Body of pancreas (tissue), 4 donors: ENCODE results near the gene PLA2R1.

Source experiments
- POLR2A ChIP-seq, 3 donors: fragments of 450-650 bp; IDR thresholded peaks; one replicate each; pipeline ENCODE4 v1.6.1; 2016; ENCODE audit warnings: antibody characterized with exemption in 3 of 3, mild to moderate bottlenecking in 2 of 3
- TF ChIP-seq, protein P1 (sequence below), 7 experiments: fragments of 450-650 bp in 4 of 7; fragments of 200-600 bp in 3 of 7; sonication (generic) in 3 of 7; IDR thresholded peaks; one replicate each; pipeline ENCODE4 v1.5.1; 2016 to 2019; ENCODE audit warnings: antibody characterized with exemption in 7 of 7

DNA sequence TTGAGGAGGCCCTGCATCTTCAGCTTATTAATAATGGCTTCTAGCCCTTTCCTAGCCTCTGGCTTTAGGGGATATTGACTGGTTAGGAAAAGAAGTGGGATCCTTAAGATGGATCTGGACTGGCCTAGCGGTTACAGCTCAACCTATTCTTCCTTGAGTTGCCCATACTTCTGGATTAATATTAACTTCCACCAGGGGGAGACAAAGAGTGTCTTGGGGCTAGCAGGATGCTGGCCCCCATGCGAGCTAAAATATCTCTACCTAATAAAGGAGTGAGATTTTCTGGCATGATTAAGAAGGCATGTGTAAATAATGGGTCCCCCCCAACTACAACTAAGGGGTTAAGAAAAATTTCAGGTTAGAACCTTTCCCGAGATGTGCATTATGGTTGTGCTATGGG lies 23.2 kb upstream of the PLA2R1 start:
- TF ChIP-seq, protein P1, sequence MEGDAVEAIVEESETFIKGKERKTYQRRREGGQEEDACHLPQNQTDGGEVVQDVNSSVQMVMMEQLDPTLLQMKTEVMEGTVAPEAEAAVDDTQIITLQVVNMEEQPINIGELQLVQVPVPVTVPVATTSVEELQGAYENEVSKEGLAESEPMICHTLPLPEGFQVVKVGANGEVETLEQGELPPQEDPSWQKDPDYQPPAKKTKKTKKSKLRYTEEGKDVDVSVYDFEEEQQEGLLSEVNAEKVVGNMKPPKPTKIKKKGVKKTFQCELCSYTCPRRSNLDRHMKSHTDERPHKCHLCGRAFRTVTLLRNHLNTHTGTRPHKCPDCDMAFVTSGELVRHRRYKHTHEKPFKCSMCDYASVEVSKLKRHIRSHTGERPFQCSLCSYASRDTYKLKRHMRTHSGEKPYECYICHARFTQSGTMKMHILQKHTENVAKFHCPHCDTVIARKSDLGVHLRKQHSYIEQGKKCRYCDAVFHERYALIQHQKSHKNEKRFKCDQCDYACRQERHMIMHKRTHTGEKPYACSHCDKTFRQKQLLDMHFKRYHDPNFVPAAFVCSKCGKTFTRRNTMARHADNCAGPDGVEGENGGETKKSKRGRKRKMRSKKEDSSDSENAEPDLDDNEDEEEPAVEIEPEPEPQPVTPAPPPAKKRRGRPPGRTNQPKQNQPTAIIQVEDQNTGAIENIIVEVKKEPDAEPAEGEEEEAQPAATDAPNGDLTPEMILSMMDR (IDR thresholded peaks at IDR 0.05): no peak
- TF ChIP-seq POLR2A (IDR thresholded peaks at IDR 0.05): no peak
